K562 (cell line): ENCODE data around the gene USP49. TPM values are rescaled to one million over a fixed set of nuclear protein-coding genes. Genes with fewer than 3 reads are reported as not detected.

ENCODE experiments used
- GABPB1 ChIP-seq: sonication (generic); formaldehyde crosslinking; IDR thresholded peaks from 2 replicates; pipeline ENCODE4 v1.8.0; 2022; ENCODE audit warnings: mild to moderate bottlenecking, missing genetic modification reagents
- GATA2 ChIP-seq: sonication (generic); formaldehyde crosslinking; IDR thresholded peaks from 2 replicates; pipeline ENCODE4 v1.4.0; 2020; ENCODE audit warnings: mild to moderate bottlenecking, missing genetic modification reagents
- HMG20B ChIP-seq: fragments of 250-450 bp; sonication (Bioruptor Pico); IDR thresholded peaks from 2 replicates; pipeline ENCODE4 v1.5.0; 2021; ENCODE audit warnings: mild to moderate bottlenecking
- JUN ChIP-seq, 2 experiments: sonication (generic) in 1 of 2; formaldehyde crosslinking in 1 of 2; IDR thresholded peaks; 2 replicates each; pipeline versions ENCODE4 v1.6.1 to v1.8.0; 2012 to 2022; ENCODE audit warnings: borderline replicate concordance in 2 of 2, mild to moderate bottlenecking in 2 of 2, improper control_type of control experiment in 1 of 2, low read depth in 1 of 2, low read length in 1 of 2, missing genetic modification reagents in 1 of 2
- KLF13 ChIP-seq: fragments of 450-650 bp; IDR thresholded peaks from 2 replicates; pipeline ENCODE4 v1.6.1; 2016; ENCODE audit warnings: missing genetic modification characterization, low read depth, mild to moderate bottlenecking, missing compliant biosample characterization, moderate library complexity, borderline replicate concordance
- MIER1 ChIP-seq: fragments of 450-650 bp; IDR thresholded peaks from 2 replicates; pipeline ENCODE4 v1.6.1; 2016; ENCODE audit warnings: antibody characterized with exemption, mild to moderate bottlenecking, low read depth
- MLX ChIP-seq, 2 experiments: fragments of 450-650 bp in 1 of 2; sonication (generic) in 1 of 2; formaldehyde crosslinking; conservative IDR thresholded peaks; 2 replicates each; pipeline versions ENCODE4 v1.4.0 to v1.8.1; 2020 to 2022; ENCODE audit warnings: mild to moderate bottlenecking in 1 of 2, missing genetic modification reagents in 1 of 2
- NBN ChIP-seq: fragments of 450-650 bp; IDR thresholded peaks from 2 replicates; pipeline ENCODE4 v1.6.1; 2016; ENCODE audit warnings: low read depth, mild to moderate bottlenecking
- NRF1 ChIP-seq, 2 experiments: fragments of 450-650 bp; IDR thresholded peaks in 1 of 2; conservative IDR thresholded peaks in 1 of 2; 2 replicates each; pipeline ENCODE4 v1.6.1; 2014; ENCODE audit warnings: mild to moderate bottlenecking in 2 of 2
- POLR2G ChIP-seq: fragments of 200-400 bp; formaldehyde crosslinking; IDR thresholded peaks from 2 replicates; pipeline ENCODE4 v1.6.1; 2017; ENCODE audit warnings: low read depth, mild to moderate bottlenecking, antibody characterized with exemption, low read length, moderate library complexity
- PRMT5 ChIP-seq: sonication (generic); formaldehyde crosslinking; IDR thresholded peaks from 2 replicates; pipeline ENCODE4 v1.5.0; 2020; ENCODE audit warnings: missing genetic modification reagents
- RBM22 ChIP-seq: fragments of 200-400 bp; formaldehyde crosslinking; IDR thresholded peaks from 2 replicates; pipeline ENCODE4 v1.6.1; 2018; ENCODE audit warnings: low read length, low read depth; ENCODE audit not compliant: poor library complexity, severe bottlenecking
- SMARCC2 ChIP-seq: fragments of 450-650 bp; IDR thresholded peaks from 2 replicates; pipeline ENCODE4 v1.6.1; 2017; ENCODE audit warnings: antibody characterized with exemption, moderate library complexity, mild to moderate bottlenecking, low read depth
- ZBTB43 ChIP-seq: sonication (generic); formaldehyde crosslinking; IDR thresholded peaks from 2 replicates; pipeline ENCODE4 v1.8.0; 2023; ENCODE audit warnings: mild to moderate bottlenecking, missing genetic modification reagents
- ZSCAN29 ChIP-seq: fragments of 450-650 bp; IDR thresholded peaks from 2 replicates; pipeline ENCODE4 v1.6.1; 2017
- polyA plus RNA-seq, 8 experiments: library from polyadenylated mRNA; depleted of rRNA in 4 of 8; stranded (reverse) in 5 of 8; unstranded in 3 of 8; fragments of >200 nt; fragmentation: Nextera tagmentation in 2 of 8; fragmentation: Illumina TruSeq in 1 of 8; extraction: Ambion mirVana in 2 of 8; extraction: Trizol in 1 of 8; gene quantifications; 2 replicates each; pipeline versions ENCODE4 v1.2.1 to v1.2.3, GENCODE V29; 2011 to 2014; ENCODE audit warnings: inconsistent platforms in 1 of 8, missing spikeins in 1 of 8
- total RNA-seq, 7 experiments: library from RNA; depleted of rRNA in 6 of 7; stranded (reverse); fragments of >200 nt in 6 of 7; fragmentation: Illumina TruSeq in 2 of 7; extraction: Trizol in 2 of 7; gene quantifications; 2 replicates each; pipeline versions ENCODE4 v1.2.1 to v1.2.3, GENCODE V29; 2011 to 2021; ENCODE audit warnings: low replicate concordance in 1 of 7
- TF ChIP-seq, protein P1 (sequence below): fragments of 450-650 bp; IDR thresholded peaks from 2 replicates; pipeline ENCODE4 v1.6.1; 2016; ENCODE audit warnings: borderline replicate concordance
- TF ChIP-seq, protein P2 (sequence below): IDR thresholded peaks from 3 replicates; pipeline ENCODE4 v1.6.1; 2011; ENCODE audit warnings: borderline replicate concordance, mild to moderate bottlenecking; ENCODE audit not compliant: insufficient read length, insufficient read depth
- TF ChIP-seq, protein P3 (sequence below), 2 experiments: IDR thresholded peaks; 2 replicates each; pipeline ENCODE4 v1.6.1; 2012; ENCODE audit warnings: improper control_type of control experiment in 2 of 2, low read depth in 2 of 2, low read length in 2 of 2, borderline replicate concordance in 1 of 2

The USP49 gene
- total and polyA plus RNA-seq, 9 of the 15 experiments (the other 6 are each of a cell fraction or from before 2014, with no cell fraction given): 1.0 to 9.9 (median 6.5) TPM

DNA sequence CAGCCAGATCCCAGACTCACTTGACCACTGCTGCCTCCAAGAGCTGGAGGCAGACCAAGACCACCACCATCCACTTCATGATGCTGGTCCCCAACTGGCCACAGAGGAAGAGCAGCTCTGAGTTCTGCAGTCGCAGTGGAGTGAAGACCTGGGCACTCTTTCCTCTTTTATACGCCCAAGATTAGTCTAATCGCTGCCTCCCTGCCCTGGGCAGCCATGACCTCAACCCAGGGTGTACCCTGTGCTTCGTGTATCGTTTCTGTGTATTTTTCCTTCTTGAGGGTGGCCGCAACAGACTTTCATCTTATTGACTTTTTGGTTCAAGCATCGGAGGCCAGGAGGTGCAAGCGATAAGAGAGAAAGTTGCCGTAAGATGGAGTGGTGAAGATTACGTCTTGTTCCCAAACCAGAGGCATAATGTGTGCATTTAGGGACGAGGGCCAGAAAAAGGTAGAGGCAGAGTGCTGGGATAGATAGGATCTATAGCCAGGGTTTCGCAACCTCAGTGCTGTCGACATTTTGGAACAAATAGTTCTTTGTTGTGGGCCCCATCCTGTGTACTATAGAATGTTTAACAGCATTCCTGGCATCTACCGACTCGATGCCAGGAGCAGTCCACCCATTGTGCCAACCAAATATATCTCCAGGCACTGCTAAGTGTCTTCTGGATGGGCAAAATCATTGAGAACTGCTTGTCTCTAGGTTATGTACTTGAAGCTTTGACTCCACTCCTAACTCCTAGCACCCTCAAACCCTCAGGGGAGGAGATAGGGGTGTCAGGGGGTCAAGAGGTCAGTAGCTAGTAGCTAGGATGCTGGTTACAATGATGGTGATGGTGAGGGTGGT lies 147.7 kb downstream of the USP49 start, which contains the start of gene PGC (continued):
- TF ChIP-seq RBM22 (no peak), HMG20B (CRISPR knock-in tag) (no peak), ZBTB43 (no peak), NRF1 (conservative IDR thresholded peaks at IDR 0.05 in 1 of 2, IDR thresholded peaks at IDR 0.05 in 1 of 2) (no peak), MLX (CRISPR knock-in tag; conservative IDR thresholded peaks at IDR 0.05) (no peak), SMARCC2 (peak; percentile 52; the same call in 1 of the 2 replicates), MIER1 (no peak), NBN (peak; percentile 72; the same call in 1 of the 2 replicates), GABPB1 (CRISPR knock-in tag) (no peak), PRMT5 (CRISPR knock-in tag) (no peak), JUN (IDR thresholded peaks at IDR 0.05; ENCODE audit: borderline replicate concordance, low read depth, low read length) (no peak; the same call in 1 of the 2 replicates), JUN (CRISPR knock-in tag; IDR thresholded peaks at IDR 0.05; ENCODE audit: borderline replicate concordance) (no peak), GATA2 (CRISPR knock-in tag) (peak; percentile 82), ZSCAN29 (no peak), KLF13 (tag) (no peak), POLR2G (no peak)
- TF ChIP-seq, protein P1, sequence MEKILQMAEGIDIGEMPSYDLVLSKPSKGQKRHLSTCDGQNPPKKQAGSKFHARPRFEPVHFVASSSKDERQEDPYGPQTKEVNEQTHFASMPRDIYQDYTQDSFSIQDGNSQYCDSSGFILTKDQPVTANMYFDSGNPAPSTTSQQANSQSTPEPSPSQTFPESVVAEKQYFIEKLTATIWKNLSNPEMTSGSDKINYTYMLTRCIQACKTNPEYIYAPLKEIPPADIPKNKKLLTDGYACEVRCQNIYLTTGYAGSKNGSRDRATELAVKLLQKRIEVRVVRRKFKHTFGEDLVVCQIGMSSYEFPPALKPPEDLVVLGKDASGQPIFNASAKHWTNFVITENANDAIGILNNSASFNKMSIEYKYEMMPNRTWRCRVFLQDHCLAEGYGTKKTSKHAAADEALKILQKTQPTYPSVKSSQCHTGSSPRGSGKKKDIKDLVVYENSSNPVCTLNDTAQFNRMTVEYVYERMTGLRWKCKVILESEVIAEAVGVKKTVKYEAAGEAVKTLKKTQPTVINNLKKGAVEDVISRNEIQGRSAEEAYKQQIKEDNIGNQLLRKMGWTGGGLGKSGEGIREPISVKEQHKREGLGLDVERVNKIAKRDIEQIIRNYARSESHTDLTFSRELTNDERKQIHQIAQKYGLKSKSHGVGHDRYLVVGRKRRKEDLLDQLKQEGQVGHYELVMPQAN: no peak
- TF ChIP-seq, protein P2, sequence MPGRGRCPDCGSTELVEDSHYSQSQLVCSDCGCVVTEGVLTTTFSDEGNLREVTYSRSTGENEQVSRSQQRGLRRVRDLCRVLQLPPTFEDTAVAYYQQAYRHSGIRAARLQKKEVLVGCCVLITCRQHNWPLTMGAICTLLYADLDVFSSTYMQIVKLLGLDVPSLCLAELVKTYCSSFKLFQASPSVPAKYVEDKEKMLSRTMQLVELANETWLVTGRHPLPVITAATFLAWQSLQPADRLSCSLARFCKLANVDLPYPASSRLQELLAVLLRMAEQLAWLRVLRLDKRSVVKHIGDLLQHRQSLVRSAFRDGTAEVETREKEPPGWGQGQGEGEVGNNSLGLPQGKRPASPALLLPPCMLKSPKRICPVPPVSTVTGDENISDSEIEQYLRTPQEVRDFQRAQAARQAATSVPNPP: no peak
- TF ChIP-seq, protein P3, sequence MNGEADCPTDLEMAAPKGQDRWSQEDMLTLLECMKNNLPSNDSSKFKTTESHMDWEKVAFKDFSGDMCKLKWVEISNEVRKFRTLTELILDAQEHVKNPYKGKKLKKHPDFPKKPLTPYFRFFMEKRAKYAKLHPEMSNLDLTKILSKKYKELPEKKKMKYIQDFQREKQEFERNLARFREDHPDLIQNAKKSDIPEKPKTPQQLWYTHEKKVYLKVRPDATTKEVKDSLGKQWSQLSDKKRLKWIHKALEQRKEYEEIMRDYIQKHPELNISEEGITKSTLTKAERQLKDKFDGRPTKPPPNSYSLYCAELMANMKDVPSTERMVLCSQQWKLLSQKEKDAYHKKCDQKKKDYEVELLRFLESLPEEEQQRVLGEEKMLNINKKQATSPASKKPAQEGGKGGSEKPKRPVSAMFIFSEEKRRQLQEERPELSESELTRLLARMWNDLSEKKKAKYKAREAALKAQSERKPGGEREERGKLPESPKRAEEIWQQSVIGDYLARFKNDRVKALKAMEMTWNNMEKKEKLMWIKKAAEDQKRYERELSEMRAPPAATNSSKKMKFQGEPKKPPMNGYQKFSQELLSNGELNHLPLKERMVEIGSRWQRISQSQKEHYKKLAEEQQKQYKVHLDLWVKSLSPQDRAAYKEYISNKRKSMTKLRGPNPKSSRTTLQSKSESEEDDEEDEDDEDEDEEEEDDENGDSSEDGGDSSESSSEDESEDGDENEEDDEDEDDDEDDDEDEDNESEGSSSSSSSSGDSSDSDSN (IDR thresholded peaks at IDR 0.05; ENCODE audit: borderline replicate concordance in 1 of 2, low read depth in 2 of 2, low read length in 2 of 2): no peak
